Caco-2 (cell line): Measurements from ENCODE around the gene NRBF2. TPM values are rescaled to one million over a fixed set of nuclear protein-coding genes. Genes with fewer than 3 reads are reported as not detected.

Experiments used
- BruUV-seq: library from RNA; stranded (reverse); fragments of 400-500 nt; replicated peaks from 2 replicates; lab custom pipeline; 2021; lab: Mats Ljungman, UMichigan
- CTCF ChIA-PET: fragments of 300-600 bp; sonication (Branson Sonifier 250); formaldehyde crosslinking; loops from one replicate; lab custom pipeline; 2022; ENCODE audit warnings: antibody characterized with exemption; lab: Charles Lee
- POLR2A ChIA-PET: fragments of 300-600 bp; sonication (Branson Sonifier 250); formaldehyde crosslinking; loops from one replicate; lab custom pipeline; 2022; ENCODE audit warnings: antibody characterized with exemption; lab: Charles Lee
- DNase-seq, 2 experiments: peaks; one replicate each; pipeline versions ENCODE4 v3.0.0 to v3.0.0-alpha.2; 2020 to 2022
- H3K27me3 ChIP-seq: replicated peaks from 2 replicates; pipeline ENCODE4 v1.6.0; 2011; ENCODE audit warnings: low read length; ENCODE audit not compliant: control insufficient read depth, insufficient read depth
- H3K36me3 ChIP-seq: 2 replicates; pipeline ENCODE4 v1.5.1; 2011; ENCODE audit warnings: low read length; ENCODE audit not compliant: control insufficient read depth, insufficient read depth
- H3K4me1 ChIP-seq: fragments of 250-450 bp; sonication (Bioruptor Pico); 2 replicates; pipeline ENCODE4 v1.5.1; 2020; ENCODE audit warnings: mild to moderate bottlenecking
- H3K4me3 ChIP-seq: 2 replicates; pipeline ENCODE4 v1.5.1; 2011; ENCODE audit warnings: low read depth, mild to moderate bottlenecking, control low read depth, low read length
- H3K9me3 ChIP-seq: fragments of 250-450 bp; sonication (Bioruptor Pico); 2 replicates; pipeline ENCODE4 v1.5.1; 2020; ENCODE audit warnings: mild to moderate bottlenecking, moderate library complexity
- H3K27ac Mint-ChIP-seq: one replicate; pipeline ENCODE4 v1.8.0; 2022; ENCODE audit warnings: mixed read lengths; ENCODE audit not compliant: unreplicated experiment
- H3K27me3 Mint-ChIP-seq: one replicate; pipeline ENCODE4 v1.8.0; 2022; ENCODE audit warnings: mixed read lengths; ENCODE audit not compliant: insufficient read depth, unreplicated experiment
- H3K36me3 Mint-ChIP-seq: one replicate; pipeline ENCODE4 v1.8.0; 2022; ENCODE audit warnings: mild to moderate bottlenecking, mixed read lengths; ENCODE audit not compliant: insufficient read depth, unreplicated experiment
- H3K4me1 Mint-ChIP-seq: one replicate; pipeline ENCODE4 v1.8.0; 2022; ENCODE audit warnings: low read depth, mixed read lengths; ENCODE audit not compliant: unreplicated experiment
- H3K4me3 Mint-ChIP-seq: one replicate; pipeline ENCODE4 v1.8.0; 2022; ENCODE audit warnings: mild to moderate bottlenecking, moderate library complexity, mixed read lengths; ENCODE audit not compliant: unreplicated experiment
- H3K9me3 Mint-ChIP-seq: one replicate; pipeline ENCODE4 v1.8.0; 2022; ENCODE audit warnings: mixed read lengths; ENCODE audit not compliant: unreplicated experiment
- intact Hi-C: fragments of 100-400 bp; cut with micrococcal nuclease; formaldehyde crosslinking; loops from one replicate; pipeline ENCODE4 v1.10.0; 2022; ENCODE audit not compliant: unreplicated experiment
- total RNA-seq: library from RNA; stranded (reverse); gene quantifications from 2 replicates; pipeline ENCODE4 v1.2.3, GENCODE V29; 2022
- TF ChIP-seq, protein P1 (sequence below), 2 experiments: fragments of 200-600 bp in 1 of 2; IDR thresholded peaks; 1 replicate in 1 of 2; 2 replicates in 1 of 2; pipeline versions ENCODE4 v1.5.1 to v1.8.0; 2011 to 2022; ENCODE audit warnings: antibody characterized with exemption in 1 of 2, control low read depth in 1 of 2, inconsistent platforms in 1 of 2, low read depth in 1 of 2, low read length in 1 of 2, mild to moderate bottlenecking in 1 of 2, moderate library complexity in 1 of 2; ENCODE audit not compliant: insufficient read depth in 1 of 2, severe bottlenecking in 1 of 2, unreplicated experiment in 1 of 2

Gene NRBF2
- total RNA-seq, 1 experiment from 2014 or later, result 52.5 TPM

GRCh38 chr10:63173468-63174232, 40.5 kb downstream of the NRBF2 start:
- H3K36me3 Mint-ChIP-seq, result peaks cover 84% of the 10 kb centered on the region
- BruUV-seq, result no TSS peak
- CTCF ChIA-PET, result interaction anchor here (0.6 to 0.8 kb wide), 2 partner anchors 16 to 45 kb away, joined by 3 read pairs; no protein-coding TSS in a partner anchor

DNA sequence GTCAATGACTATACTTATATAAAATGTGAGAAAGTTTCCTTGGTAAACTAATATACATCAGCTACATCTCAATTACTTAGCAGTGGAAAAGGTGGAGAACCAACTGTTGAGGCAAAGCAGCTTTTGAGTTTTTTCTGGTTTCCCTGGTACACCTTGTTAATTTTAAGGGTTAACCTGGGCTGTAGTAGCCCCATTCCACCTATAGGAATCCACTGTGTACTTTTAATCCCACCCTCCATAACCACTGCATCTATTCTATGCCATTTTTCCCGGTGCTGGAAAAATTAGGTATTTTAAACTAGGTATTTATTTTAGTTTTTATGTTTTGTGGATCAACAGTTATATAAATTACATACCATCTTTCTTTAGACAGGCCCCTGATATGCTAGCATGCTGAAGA, 42.4 kb downstream of the NRBF2 start:
- no peaks in the 10 kb centered on the region for H3K9me3 ChIP-seq
- POLR2A ChIA-PET, result no interaction called here
- H3K4me1 ChIP-seq, result no peaks in the 10 kb centered on the region
- peaks cover 88% of the 10 kb centered on the region for H3K36me3 Mint-ChIP-seq
- H3K4me3 Mint-ChIP-seq, result no peak overlapping the region
- TF ChIP-seq, protein P1, sequence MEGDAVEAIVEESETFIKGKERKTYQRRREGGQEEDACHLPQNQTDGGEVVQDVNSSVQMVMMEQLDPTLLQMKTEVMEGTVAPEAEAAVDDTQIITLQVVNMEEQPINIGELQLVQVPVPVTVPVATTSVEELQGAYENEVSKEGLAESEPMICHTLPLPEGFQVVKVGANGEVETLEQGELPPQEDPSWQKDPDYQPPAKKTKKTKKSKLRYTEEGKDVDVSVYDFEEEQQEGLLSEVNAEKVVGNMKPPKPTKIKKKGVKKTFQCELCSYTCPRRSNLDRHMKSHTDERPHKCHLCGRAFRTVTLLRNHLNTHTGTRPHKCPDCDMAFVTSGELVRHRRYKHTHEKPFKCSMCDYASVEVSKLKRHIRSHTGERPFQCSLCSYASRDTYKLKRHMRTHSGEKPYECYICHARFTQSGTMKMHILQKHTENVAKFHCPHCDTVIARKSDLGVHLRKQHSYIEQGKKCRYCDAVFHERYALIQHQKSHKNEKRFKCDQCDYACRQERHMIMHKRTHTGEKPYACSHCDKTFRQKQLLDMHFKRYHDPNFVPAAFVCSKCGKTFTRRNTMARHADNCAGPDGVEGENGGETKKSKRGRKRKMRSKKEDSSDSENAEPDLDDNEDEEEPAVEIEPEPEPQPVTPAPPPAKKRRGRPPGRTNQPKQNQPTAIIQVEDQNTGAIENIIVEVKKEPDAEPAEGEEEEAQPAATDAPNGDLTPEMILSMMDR (IDR thresholded peaks at IDR 0.05; ENCODE audit: insufficient read depth in 1 of 2, low read depth in 1 of 2, low read length in 1 of 2, severe bottlenecking in 1 of 2, unreplicated experiment in 1 of 2), result no peak
- H3K27me3 Mint-ChIP-seq, result no peaks in the 10 kb centered on the region
- DNase-seq, result no peak
- H3K27ac Mint-ChIP-seq, result no peak overlapping the region
- CTCF ChIA-PET, result interaction anchor here (0.9 to 1.3 kb wide), 2 partner anchors 9 to 456 kb away, joined by 3 read pairs; no protein-coding TSS in a partner anchor
- no TSS peak for BruUV-seq
- intact Hi-C loops, result no loop called here
- no peak overlapping the region for H3K4me3 ChIP-seq
- H3K4me1 Mint-ChIP-seq, result no peaks in the 10 kb centered on the region
- no peaks in the 10 kb centered on the region for H3K9me3 Mint-ChIP-seq
- no peaks in the 10 kb centered on the region for H3K27me3 ChIP-seq
- peaks cover 3% of the 10 kb centered on the region for H3K36me3 ChIP-seq

More at GRCh38 chr10:63173468-63174232, 40.5 kb downstream of the NRBF2 start:
- TF ChIP-seq, protein P1 (IDR thresholded peaks at IDR 0.05; ENCODE audit: insufficient read depth in 1 of 2, low read depth in 1 of 2, low read length in 1 of 2, severe bottlenecking in 1 of 2, unreplicated experiment in 1 of 2), result no peak
- H3K9me3 Mint-ChIP-seq, result no peaks in the 10 kb centered on the region
- Histone ChIP-seq H3K36me3 (peaks cover 2% of the 10 kb centered on the region), H3K4me3 (no peak overlapping the region), H3K4me1 (no peaks in the 10 kb centered on the region), H3K9me3 (no peaks in the 10 kb centered on the region), H3K27me3 (no peaks in the 10 kb centered on the region)
- intact Hi-C loops, result no loop called here
- no peak for DNase-seq
- H3K4me3 Mint-ChIP-seq, result no peak overlapping the region
- no peaks in the 10 kb centered on the region for H3K27me3 Mint-ChIP-seq
- POLR2A ChIA-PET, result no interaction called here
- H3K27ac Mint-ChIP-seq, result no peak overlapping the region
- peaks cover 6% of the 10 kb centered on the region for H3K4me1 Mint-ChIP-seq

DNA sequence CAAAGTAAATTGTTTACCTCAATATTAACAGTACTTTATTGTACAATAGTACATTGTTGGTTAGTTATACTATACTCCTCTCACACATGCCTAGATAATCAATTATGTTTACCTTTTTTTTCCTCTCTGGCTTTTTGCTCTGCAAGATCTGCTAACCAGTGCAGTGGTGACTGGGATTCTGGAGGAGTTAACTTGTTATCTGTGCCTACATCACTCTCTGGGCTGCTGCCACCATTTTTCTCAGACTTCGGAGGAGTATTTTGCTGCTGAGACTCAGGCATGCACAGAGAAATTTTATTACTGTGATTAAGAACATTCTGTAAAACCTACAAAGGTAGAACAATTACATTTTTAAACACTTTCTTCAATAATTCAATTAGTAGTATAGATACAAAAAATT, 59.7 kb downstream of the NRBF2 start:
- POLR2A ChIA-PET, result no interaction called here
- intact Hi-C loops, result no loop called here
- H3K4me3 Mint-ChIP-seq, result no peak overlapping the region

More for the DNA sequence above, 59.7 kb downstream of the NRBF2 start:
- no peaks in the 10 kb centered on the region for H3K27me3 Mint-ChIP-seq
- H3K9me3 Mint-ChIP-seq, result no peaks in the 10 kb centered on the region
- Histone ChIP-seq H3K4me3 (no peak overlapping the region), H3K9me3 (no peaks in the 10 kb centered on the region), H3K36me3 (peaks cover 5% of the 10 kb centered on the region), H3K4me1 (no peaks in the 10 kb centered on the region), H3K27me3 (no peaks in the 10 kb centered on the region)
- H3K27ac Mint-ChIP-seq, result no peak overlapping the region
- TF ChIP-seq, protein P1 (IDR thresholded peaks at IDR 0.05; ENCODE audit: insufficient read depth in 1 of 2, low read depth in 1 of 2, low read length in 1 of 2, severe bottlenecking in 1 of 2, unreplicated experiment in 1 of 2), result no peak
- CTCF ChIA-PET, result no interaction called here
- BruUV-seq, result no TSS peak
- no peaks in the 10 kb centered on the region for H3K4me1 Mint-ChIP-seq
- no peak for DNase-seq
- peaks cover 93% of the 10 kb centered on the region for H3K36me3 Mint-ChIP-seq
